Astrocyte of the cerebellum (primary cell): ENCODE results near the gene DPP6.

Source experiments
- DNase-seq: peaks from one replicate; pipeline ENCODE4 v3.0.0-alpha.2; 2011; ENCODE audit warnings: low read depth
- H3K4me3 ChIP-seq: 2 replicates; pipeline ENCODE4 v1.5.1; 2011; ENCODE audit warnings: mild to moderate bottlenecking, low read depth, low read length, moderate library complexity
- in situ Hi-C: cut with HindIII; loops from 2 replicates; pipeline ENCODE4 v1.10.0; 2017; ENCODE audit warnings: low sequenced_read_pairs
- TF ChIP-seq, protein P1 (sequence below): IDR thresholded peaks from 2 replicates; pipeline ENCODE4 v1.5.1; 2012; ENCODE audit warnings: low read length, low read depth, moderate library complexity, mild to moderate bottlenecking; ENCODE audit errors: missing control alignments

DPP6 gene

DNA sequence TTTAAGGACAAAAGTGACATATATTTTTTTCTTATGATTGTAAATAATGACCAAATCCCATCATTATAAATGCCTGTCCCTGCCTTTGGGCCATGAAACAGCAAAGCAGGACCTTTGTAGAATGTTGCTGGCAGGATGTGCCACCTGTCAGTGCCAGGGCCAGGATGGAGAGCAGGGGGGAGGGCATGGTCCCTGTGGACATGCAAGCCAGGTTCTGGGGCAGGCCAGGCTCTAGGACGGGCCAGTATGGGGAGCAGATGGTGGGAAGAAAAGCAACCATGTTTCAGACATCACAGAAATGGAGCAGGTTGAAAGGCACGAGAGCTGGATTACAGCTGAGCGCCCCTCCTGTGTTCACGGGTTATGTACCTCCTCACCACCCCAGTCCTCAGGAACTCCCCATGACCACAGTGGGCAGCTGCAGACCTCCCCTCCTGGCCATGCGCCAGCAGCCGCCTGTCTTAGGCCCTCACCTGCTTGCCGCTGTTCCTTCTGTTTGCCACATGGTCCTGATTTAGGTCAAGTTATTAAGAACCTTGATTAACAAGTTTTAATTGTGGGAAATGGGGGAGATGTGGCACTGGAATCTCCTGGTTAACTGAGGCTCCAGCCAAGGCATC is 740.3 kb downstream of the DPP6 start:
- DNase-seq, result no peak
- no peak overlapping the region for H3K4me3 ChIP-seq
- in situ Hi-C loops, result no loop called here

DNA sequence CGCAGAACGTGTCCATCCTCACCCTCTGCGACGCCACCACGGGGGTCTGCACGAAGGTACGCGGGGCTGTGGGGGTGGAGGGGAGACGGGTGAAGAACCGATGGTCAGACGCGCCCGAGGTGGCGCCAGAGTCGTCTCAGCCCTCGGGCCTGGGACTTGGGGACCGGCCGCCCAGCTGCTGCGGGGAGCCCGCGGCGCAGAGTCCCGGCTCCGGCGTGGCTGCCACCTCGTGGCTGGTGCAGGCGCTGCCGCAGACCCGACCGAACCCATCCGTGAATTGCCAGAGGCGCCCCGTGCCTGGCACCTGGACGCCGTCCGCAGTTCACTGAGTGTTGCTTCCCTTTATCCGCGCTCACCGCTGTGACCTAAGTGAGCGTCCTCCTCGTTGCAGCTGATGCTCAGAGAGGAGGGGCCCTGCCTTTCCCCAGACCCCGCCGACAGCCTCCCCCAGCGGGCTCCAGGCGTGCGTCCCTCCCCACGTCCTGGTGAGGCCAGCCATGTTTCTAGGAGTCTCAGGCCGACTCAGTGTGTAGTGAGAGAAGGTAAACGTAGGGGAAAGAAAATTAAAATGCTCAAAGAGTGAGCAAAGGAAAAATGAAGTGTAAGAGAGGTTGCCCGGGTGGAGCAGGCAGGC is 742.1 kb downstream of the DPP6 start:
- H3K4me3 ChIP-seq, result no peak overlapping the region
- DNase-seq, result no peak
- TF ChIP-seq, protein P1, sequence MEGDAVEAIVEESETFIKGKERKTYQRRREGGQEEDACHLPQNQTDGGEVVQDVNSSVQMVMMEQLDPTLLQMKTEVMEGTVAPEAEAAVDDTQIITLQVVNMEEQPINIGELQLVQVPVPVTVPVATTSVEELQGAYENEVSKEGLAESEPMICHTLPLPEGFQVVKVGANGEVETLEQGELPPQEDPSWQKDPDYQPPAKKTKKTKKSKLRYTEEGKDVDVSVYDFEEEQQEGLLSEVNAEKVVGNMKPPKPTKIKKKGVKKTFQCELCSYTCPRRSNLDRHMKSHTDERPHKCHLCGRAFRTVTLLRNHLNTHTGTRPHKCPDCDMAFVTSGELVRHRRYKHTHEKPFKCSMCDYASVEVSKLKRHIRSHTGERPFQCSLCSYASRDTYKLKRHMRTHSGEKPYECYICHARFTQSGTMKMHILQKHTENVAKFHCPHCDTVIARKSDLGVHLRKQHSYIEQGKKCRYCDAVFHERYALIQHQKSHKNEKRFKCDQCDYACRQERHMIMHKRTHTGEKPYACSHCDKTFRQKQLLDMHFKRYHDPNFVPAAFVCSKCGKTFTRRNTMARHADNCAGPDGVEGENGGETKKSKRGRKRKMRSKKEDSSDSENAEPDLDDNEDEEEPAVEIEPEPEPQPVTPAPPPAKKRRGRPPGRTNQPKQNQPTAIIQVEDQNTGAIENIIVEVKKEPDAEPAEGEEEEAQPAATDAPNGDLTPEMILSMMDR, result peak; percentile 33
- in situ Hi-C loops, result no loop called here

More for the DNA sequence above, 740.3 kb downstream of the DPP6 start:
- TF ChIP-seq, protein P1, result no peak

DNA sequence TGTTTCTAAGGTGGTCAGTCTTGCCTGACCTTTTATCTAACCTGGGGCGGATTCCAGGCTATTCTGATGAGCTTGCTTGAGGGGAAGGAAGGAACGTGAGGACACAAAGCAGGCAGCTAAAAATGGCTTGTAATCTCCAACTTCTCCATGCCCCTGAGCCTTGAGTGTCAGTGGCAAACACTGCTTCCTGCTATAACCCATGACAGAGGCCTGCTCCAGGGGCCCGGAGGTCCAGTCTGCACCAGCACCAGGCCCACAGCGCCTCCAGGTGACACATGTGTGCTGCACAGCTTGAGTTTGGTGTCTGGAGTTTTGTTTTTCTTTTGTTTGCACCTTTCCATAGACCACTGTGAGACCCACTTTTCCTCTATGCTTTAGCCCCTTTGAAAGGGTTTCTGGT is 742.8 kb downstream of the DPP6 start:
- TF ChIP-seq, protein P1, result no peak
- H3K4me3 ChIP-seq, result no peak overlapping the region
- in situ Hi-C loops, result no loop called here

DNA sequence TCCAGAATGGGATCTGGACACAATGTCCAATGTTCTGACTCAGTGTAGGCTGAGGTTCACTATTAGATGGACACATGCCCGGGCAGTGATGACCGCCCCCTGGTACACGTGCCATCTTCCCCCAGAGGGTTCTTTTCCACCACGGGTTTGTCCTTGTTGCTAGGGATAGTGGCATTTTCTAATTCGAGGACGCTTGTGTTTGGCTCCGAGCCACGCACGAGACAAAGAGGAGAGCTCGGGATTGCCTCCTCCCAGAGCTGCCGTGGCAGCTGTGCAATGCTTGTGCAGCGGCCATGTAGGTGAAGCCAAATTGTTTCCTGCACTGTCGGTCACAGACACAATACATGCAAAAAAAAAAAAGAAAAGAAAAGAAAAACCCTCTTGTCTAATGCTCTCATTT is 743.2 kb downstream of the DPP6 start:
- no peak overlapping the region for H3K4me3 ChIP-seq
- DNase-seq, result no peak
- TF ChIP-seq, protein P1, result no peak
- in situ Hi-C loops, result no loop called here

More for the DNA sequence above, 742.8 kb downstream of the DPP6 start:
- no peak for DNase-seq

DNA sequence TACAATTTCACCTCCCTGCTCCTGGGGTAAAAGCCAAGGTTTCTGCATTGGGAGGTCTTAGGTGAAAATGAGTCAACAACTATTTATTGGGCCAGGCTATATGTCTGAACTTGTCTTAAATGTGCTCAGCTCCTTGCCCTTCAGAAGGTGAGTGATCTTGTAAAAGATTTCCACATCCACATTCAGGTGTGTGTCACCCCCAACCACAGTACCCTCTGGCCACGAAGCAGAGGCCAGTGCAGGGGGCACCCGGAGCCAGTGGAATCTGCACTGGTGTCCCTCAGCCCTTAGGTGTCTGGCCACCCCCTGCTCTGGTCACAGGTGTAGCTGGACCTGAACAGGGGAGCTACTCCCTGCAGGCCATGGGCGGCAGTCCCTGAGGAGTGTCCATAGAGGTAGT is 752.3 kb downstream of the DPP6 start:
- no peak for DNase-seq
- no peak overlapping the region for H3K4me3 ChIP-seq
- in situ Hi-C loops, result no loop called here
- TF ChIP-seq, protein P1, result no peak

DNA sequence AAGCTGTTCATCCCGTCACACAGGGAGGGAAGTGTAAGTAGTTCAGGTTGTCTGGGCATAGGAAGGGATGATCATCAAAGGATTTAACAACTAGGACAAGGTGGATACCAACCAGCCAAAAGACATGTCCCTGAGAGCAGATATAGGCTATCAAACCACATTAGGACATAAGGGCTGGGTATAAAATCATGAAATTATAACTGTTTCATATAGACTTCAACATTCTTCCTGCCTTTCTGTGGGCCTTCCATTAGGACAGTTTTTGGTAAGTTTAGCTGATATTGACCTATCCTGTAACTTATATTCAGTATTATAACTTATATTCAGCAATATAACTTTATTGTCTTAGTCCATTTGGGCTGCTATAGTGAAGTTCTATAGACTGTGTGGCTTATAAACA is 759.8 kb downstream of the DPP6 start:
- in situ Hi-C loops, result no loop called here
- TF ChIP-seq, protein P1, result no peak
- no peak for DNase-seq

More for the DNA sequence above, 759.8 kb downstream of the DPP6 start:
- no peak overlapping the region for H3K4me3 ChIP-seq
